Measurements from ENCODE around the gene ENOX1. TPM values are rescaled to one million over a fixed set of nuclear protein-coding genes. Genes with fewer than 3 reads are reported as not detected.

ENOX1 gene
- total and polyA plus RNA-seq, 8 donors, result 0.23 to 2.0 (median 0.94) TPM

DNA sequence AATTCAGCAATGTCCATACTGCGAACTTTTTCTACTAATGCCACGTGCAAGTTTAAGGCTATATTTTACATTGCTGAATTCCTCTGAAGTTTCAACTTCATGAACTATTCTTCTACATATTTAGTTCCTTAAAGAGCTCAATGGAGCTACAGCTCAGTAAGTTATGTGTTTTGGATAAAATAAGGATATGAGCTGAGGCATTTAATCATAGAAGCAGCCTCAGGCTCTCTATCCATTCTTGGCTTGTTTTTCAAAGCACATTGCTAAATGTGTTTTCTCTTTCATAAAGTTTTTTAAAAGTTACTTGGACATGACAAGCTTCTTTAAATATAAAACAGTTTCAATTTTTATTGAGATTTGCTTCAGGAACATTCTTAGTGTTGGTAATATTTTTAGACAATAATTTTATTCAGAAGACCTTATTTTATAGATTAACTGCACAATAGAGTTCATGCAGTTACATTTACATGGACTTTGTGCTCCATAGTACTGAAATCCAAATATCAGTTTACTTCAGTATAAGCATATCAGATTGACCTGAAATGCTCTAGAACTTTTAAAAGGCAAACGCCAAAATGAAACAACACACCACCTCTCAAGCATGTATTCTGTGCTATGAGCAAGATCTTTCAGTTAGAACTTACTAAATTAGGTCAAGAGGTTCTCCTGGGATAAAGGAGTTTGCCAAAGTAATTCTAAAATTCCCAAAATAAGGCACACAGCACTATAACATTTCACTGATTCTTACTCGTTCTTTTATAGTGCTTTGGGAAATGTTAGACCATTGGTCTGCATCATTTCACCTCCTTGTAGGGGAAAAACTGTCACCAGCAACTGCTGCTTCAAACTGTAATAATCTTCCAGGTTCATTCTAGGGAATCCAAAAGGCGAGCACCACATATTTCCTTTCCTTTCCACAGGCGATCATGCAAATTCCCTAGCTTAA, 275.5 kb downstream of the ENOX1 start:
- no peaks in the 10 kb centered on the region for H3K36me3 ChIP-seq
- H3K9me3 ChIP-seq, result no peaks in the 10 kb centered on the region
- FAIRE-seq (peak; percentile 43), ATAC-seq (no peak), DNase-seq (no peak)
- TF ChIP-seq, protein P1, sequence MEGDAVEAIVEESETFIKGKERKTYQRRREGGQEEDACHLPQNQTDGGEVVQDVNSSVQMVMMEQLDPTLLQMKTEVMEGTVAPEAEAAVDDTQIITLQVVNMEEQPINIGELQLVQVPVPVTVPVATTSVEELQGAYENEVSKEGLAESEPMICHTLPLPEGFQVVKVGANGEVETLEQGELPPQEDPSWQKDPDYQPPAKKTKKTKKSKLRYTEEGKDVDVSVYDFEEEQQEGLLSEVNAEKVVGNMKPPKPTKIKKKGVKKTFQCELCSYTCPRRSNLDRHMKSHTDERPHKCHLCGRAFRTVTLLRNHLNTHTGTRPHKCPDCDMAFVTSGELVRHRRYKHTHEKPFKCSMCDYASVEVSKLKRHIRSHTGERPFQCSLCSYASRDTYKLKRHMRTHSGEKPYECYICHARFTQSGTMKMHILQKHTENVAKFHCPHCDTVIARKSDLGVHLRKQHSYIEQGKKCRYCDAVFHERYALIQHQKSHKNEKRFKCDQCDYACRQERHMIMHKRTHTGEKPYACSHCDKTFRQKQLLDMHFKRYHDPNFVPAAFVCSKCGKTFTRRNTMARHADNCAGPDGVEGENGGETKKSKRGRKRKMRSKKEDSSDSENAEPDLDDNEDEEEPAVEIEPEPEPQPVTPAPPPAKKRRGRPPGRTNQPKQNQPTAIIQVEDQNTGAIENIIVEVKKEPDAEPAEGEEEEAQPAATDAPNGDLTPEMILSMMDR (IDR thresholded peaks at IDR 0.05), result no peak
- H3K4me3 ChIP-seq, result no peak overlapping the region
- H3K27ac ChIP-seq, result no peak overlapping the region
- no peaks in the 10 kb centered on the region for H3K27me3 ChIP-seq
- WGBS, 2 donors, result 71 to 75% methylated on average over 6 of the region's 6 CpGs
- intact Hi-C loops (cut with DNase I), result no loop called here
- H3K4me1 ChIP-seq, result no peaks in the 10 kb centered on the region

DNA sequence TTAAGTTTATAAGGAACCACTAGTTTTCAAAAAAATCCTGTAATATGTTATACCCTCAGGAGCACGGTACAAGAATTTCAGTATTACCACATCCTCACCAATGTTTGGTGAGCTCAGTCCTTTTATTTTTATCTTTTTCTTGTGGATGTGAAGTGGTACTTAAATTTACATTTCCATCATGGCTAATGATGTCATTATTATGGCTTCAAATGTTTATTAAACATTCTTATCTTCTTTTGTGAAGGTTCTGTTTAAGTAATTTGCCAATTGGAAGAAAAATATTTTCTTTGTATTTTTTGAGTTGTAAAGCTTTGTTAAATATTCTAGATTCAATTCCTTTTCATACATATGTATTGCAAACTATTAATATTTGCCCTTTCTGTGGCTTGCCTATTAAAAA, 291.0 kb downstream of the ENOX1 start:
- Histone ChIP-seq H3K9me3 (no peaks in the 10 kb centered on the region), H3K4me1 (no peaks in the 10 kb centered on the region), H3K27me3 (peaks cover 0 to 3% (median 0%) of the 10 kb centered on the region in 4 donors), H3K4me3 (no peak overlapping the region), H3K36me3 (no peaks in the 10 kb centered on the region), H3K27ac (no peak overlapping the region)
- intact Hi-C loops (cut with DNase I), result no loop called here
- DNase-seq (no peak), FAIRE-seq (no peak), ATAC-seq (no peak)
- TF ChIP-seq, protein P1 (IDR thresholded peaks at IDR 0.05), result no peak
- 55 to 70% methylated on average over 1 of the region's 1 CpG for WGBS, 2 donors

DNA sequence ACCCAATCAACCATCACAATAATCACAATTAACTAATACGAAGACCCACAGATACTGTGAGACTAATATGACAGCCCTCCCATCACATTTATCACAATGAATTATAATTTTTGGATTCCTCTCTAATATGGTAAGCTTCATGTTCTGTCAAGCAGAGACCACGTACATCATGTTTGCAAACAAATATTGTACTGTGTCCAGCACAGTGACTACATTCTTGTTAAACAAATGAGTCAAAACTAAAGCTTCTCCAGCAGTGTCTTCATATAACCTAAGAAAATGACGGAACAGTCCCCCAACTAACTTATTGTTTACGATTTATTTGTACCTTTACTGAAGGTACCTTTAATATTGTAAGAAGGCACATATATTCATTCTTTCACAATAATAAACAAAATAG, 292.6 kb downstream of the ENOX1 start:
- H3K9me3 ChIP-seq, result no peaks in the 10 kb centered on the region
- DNase-seq (no peak), ATAC-seq (no peak), FAIRE-seq (no peak)
- H3K36me3 ChIP-seq, result no peaks in the 10 kb centered on the region
- H3K4me3 ChIP-seq, result no peak overlapping the region
- no peaks in the 10 kb centered on the region for H3K4me1 ChIP-seq
- intact Hi-C loops (cut with DNase I), result no loop called here
- H3K27me3 ChIP-seq, result no peaks in the 10 kb centered on the region
- H3K27ac ChIP-seq, result no peak overlapping the region
- TF ChIP-seq, protein P1 (IDR thresholded peaks at IDR 0.05), result no peak
- 73 to 85% methylated on average over 4 of the region's 4 CpGs for WGBS, 2 donors

DNA sequence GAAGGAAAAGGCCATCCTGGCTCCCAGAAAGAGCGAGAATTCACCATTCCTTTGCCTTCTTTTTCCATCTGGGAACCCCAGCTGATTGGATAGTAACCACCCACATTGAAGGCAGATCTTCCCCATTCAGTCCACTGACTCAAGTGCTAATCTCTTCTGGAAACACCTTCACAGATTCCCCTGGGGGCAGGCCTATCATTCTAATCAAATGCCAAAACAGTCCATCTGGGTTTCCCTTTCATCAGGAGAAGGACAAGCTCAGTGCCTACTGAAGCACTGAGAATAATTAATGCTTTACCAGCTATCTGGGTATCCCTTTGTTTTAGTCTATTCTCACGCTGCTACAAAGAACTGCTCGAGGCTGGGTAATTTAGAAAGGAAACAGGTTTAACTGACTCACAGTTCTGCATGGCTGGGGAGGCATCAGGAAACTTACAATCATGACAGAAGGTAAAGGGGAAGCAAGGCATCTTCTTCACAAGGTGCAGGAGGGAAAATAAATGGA, 293.2 kb downstream of the ENOX1 start:
- H3K36me3 ChIP-seq, result no peaks in the 10 kb centered on the region
- intact Hi-C loops (cut with DNase I), result no loop called here
- no peak for FAIRE-seq
- H3K4me3 ChIP-seq, result no peak overlapping the region
- H3K4me1 ChIP-seq, result no peaks in the 10 kb centered on the region
- 93 to 94% methylated on average over 3 of the region's 3 CpGs for WGBS, 2 donors
- TF ChIP-seq, protein P1 (IDR thresholded peaks at IDR 0.05), result no peak
- H3K27ac ChIP-seq, result no peak overlapping the region
- no peak for DNase-seq
- ATAC-seq, result no peak
- H3K9me3 ChIP-seq, result no peaks in the 10 kb centered on the region
- H3K27me3 ChIP-seq, result no peaks in the 10 kb centered on the region

DNA sequence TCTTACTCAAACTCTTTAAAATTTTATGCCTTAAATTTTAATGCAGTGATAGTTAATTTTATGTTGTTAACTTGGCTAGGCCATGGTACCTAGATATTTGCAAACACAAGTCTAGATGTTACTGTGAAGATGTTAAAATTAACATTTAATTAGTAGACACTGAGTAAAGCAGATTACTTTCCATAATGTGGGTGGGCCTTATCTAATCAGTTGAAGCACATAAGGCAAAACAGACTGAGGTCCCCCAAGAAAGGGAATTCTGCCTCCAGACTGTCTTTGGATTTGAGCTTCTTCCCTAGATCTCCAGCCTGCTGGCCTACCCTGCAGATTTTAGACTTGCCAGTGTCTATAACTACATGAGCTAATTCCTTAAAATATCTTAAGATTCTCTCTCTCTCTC, 294.0 kb downstream of the ENOX1 start:
- intact Hi-C loops (cut with DNase I), result no loop called here
- no peak overlapping the region for H3K4me3 ChIP-seq
- DNase-seq (no peak), ATAC-seq (no peak), FAIRE-seq (no peak)
- no peak overlapping the region for H3K27ac ChIP-seq
- TF ChIP-seq, protein P1 (IDR thresholded peaks at IDR 0.05), result no peak
- no peaks in the 10 kb centered on the region for H3K36me3 ChIP-seq
- no peaks in the 10 kb centered on the region for H3K27me3 ChIP-seq
- no peaks in the 10 kb centered on the region for H3K9me3 ChIP-seq
- H3K4me1 ChIP-seq, result no peaks in the 10 kb centered on the region
